Mucosa of stomach (tissue), 1 donor: Measurements from ENCODE around the gene PRKN.

Source experiments
- H3K27me3 ChIP-seq: one replicate; pipeline ENCODE4 v1.7.0; 2013; ENCODE audit warnings: mild to moderate bottlenecking, low read length; ENCODE audit not compliant: control insufficient read depth, insufficient read depth
- H3K36me3 ChIP-seq: one replicate; pipeline ENCODE4 v1.7.0; 2013; ENCODE audit warnings: low read length; ENCODE audit not compliant: control insufficient read depth, insufficient read depth
- H3K4me1 ChIP-seq: one replicate; pipeline ENCODE4 v1.7.0; 2013; ENCODE audit warnings: mild to moderate bottlenecking, low read length; ENCODE audit not compliant: control insufficient read depth, insufficient read depth
- H3K4me3 ChIP-seq: one replicate; pipeline ENCODE4 v1.7.0; 2013; ENCODE audit warnings: low read length
- H3K9ac ChIP-seq: one replicate; pipeline ENCODE4 v1.7.0; 2013; ENCODE audit warnings: mild to moderate bottlenecking, low read length, moderate library complexity
- H3K9me3 ChIP-seq: one replicate; pipeline ENCODE4 v1.7.0; 2013; ENCODE audit warnings: mild to moderate bottlenecking, low read length, moderate library complexity; ENCODE audit not compliant: control insufficient read depth
- donor health status: Pancreatic carcinoma.

Gene PRKN

GRCh38 chr6:161639772-161640171 lies 1087.8 kb downstream of the PRKN start:
- Histone ChIP-seq H3K36me3 (no peaks in the 10 kb centered on the region), H3K9ac (no peak overlapping the region), H3K27me3 (no peaks in the 10 kb centered on the region), H3K4me3 (no peak overlapping the region), H3K4me1 (no peaks in the 10 kb centered on the region), H3K9me3 (no peaks in the 10 kb centered on the region)

GRCh38 chr6:161637658-161638057 lies 1089.9 kb downstream of the PRKN start:
- Histone ChIP-seq H3K9ac (no peak overlapping the region), H3K36me3 (no peaks in the 10 kb centered on the region), H3K4me1 (no peaks in the 10 kb centered on the region), H3K27me3 (no peaks in the 10 kb centered on the region), H3K9me3 (no peaks in the 10 kb centered on the region), H3K4me3 (no peak overlapping the region)

- H3K36me3 ChIP-seq = no peaks in the 10 kb centered on the region
- H3K9ac ChIP-seq = no peak overlapping the region
- H3K4me3 ChIP-seq = no peak overlapping the region
- H3K4me1 ChIP-seq = no peaks in the 10 kb centered on the region
- no peaks in the 10 kb centered on the region for H3K27me3 ChIP-seq
- H3K9me3 ChIP-seq = no peaks in the 10 kb centered on the region
Measured at GRCh38 chr6:161636882-161637430, 1090.6 kb downstream of the PRKN start.

GRCh38 chr6:161635975-161636374 lies 1091.6 kb downstream of the PRKN start:
- Histone ChIP-seq H3K4me3 (no peak overlapping the region), H3K27me3 (no peaks in the 10 kb centered on the region), H3K9ac (no peak overlapping the region), H3K4me1 (no peaks in the 10 kb centered on the region), H3K36me3 (no peaks in the 10 kb centered on the region), H3K9me3 (no peaks in the 10 kb centered on the region)

- no peak overlapping the region for H3K4me3 ChIP-seq
- H3K4me1 ChIP-seq = no peaks in the 10 kb centered on the region
- H3K27me3 ChIP-seq = no peaks in the 10 kb centered on the region
- H3K36me3 ChIP-seq = no peaks in the 10 kb centered on the region
- no peaks in the 10 kb centered on the region for H3K9me3 ChIP-seq
- H3K9ac ChIP-seq = no peak overlapping the region
Measured at GRCh38 chr6:161634916-161635315, 1092.7 kb downstream of the PRKN start.

GRCh38 chr6:161631676-161632194 lies 1095.8 kb downstream of the PRKN start:
- H3K9ac ChIP-seq = no peak overlapping the region
- no peaks in the 10 kb centered on the region for H3K27me3 ChIP-seq
- H3K9me3 ChIP-seq = no peaks in the 10 kb centered on the region
- no peaks in the 10 kb centered on the region for H3K4me1 ChIP-seq
- no peak overlapping the region for H3K4me3 ChIP-seq
- no peaks in the 10 kb centered on the region for H3K36me3 ChIP-seq

- H3K9me3 ChIP-seq = no peaks in the 10 kb centered on the region
- H3K27me3 ChIP-seq = no peaks in the 10 kb centered on the region
- no peak overlapping the region for H3K4me3 ChIP-seq
- no peaks in the 10 kb centered on the region for H3K4me1 ChIP-seq
- no peaks in the 10 kb centered on the region for H3K36me3 ChIP-seq
- no peak overlapping the region for H3K9ac ChIP-seq
Measured at GRCh38 chr6:161630674-161631073, 1096.9 kb downstream of the PRKN start.

GRCh38 chr6:161626132-161626676 lies 1101.4 kb downstream of the PRKN start:
- Histone ChIP-seq H3K36me3 (no peaks in the 10 kb centered on the region), H3K27me3 (no peaks in the 10 kb centered on the region), H3K9ac (no peak overlapping the region), H3K4me1 (no peaks in the 10 kb centered on the region), H3K9me3 (no peaks in the 10 kb centered on the region), H3K4me3 (no peak overlapping the region)

GRCh38 chr6:161624111-161624510 lies 1103.5 kb downstream of the PRKN start:
- Histone ChIP-seq H3K36me3 (no peaks in the 10 kb centered on the region), H3K27me3 (no peaks in the 10 kb centered on the region), H3K9me3 (no peaks in the 10 kb centered on the region), H3K4me3 (no peak overlapping the region), H3K4me1 (no peaks in the 10 kb centered on the region), H3K9ac (no peak overlapping the region)

GRCh38 chr6:161622779-161623178 lies 1104.8 kb downstream of the PRKN start:
- Histone ChIP-seq H3K4me3 (no peak overlapping the region), H3K9ac (no peak overlapping the region), H3K9me3 (no peaks in the 10 kb centered on the region), H3K4me1 (no peaks in the 10 kb centered on the region), H3K27me3 (no peaks in the 10 kb centered on the region), H3K36me3 (no peaks in the 10 kb centered on the region)

GRCh38 chr6:161618831-161619454 lies 1108.6 kb downstream of the PRKN start:
- H3K9me3 ChIP-seq = no peaks in the 10 kb centered on the region
- no peaks in the 10 kb centered on the region for H3K4me1 ChIP-seq
- no peaks in the 10 kb centered on the region for H3K27me3 ChIP-seq
- H3K36me3 ChIP-seq = no peaks in the 10 kb centered on the region
- H3K4me3 ChIP-seq = no peak overlapping the region
- H3K9ac ChIP-seq = no peak overlapping the region

- no peak overlapping the region for H3K4me3 ChIP-seq
- H3K36me3 ChIP-seq = no peaks in the 10 kb centered on the region
- no peaks in the 10 kb centered on the region for H3K9me3 ChIP-seq
- no peaks in the 10 kb centered on the region for H3K4me1 ChIP-seq
- no peaks in the 10 kb centered on the region for H3K27me3 ChIP-seq
- no peak overlapping the region for H3K9ac ChIP-seq
Measured at GRCh38 chr6:161613711-161614110, 1113.9 kb downstream of the PRKN start.
